HL-60/S4 treated with retinoic acid at 250 ng/mL for 4 days and 3 days (cell line): Measurements from ENCODE around the gene UGT2A3.

Experiments used
- in situ Hi-C: fragments of 300-500 bp; cut with MboI; formaldehyde crosslinking; loops from 2 replicates; pipeline ENCODE4 v1.7.0; 2022; ENCODE audit warnings: low sequenced_read_pairs

Gene UGT2A3

GRCh38 chr4:68917016-68917415, 34.6 kb downstream of the UGT2A3 start:
- in situ Hi-C loops = no loop called here

GRCh38 chr4:68912807-68913206, 38.8 kb downstream of the UGT2A3 start:
- in situ Hi-C loops = no loop called here

- in situ Hi-C loops = no loop called here
These were observed 42.2 kb downstream of the UGT2A3 start for GRCh38 chr4:68909385-68909784.

- in situ Hi-C loops = no loop called here
These were observed 43.6 kb downstream of the UGT2A3 start for GRCh38 chr4:68907788-68908700.

- in situ Hi-C loops = no loop called here
These were observed 44.4 kb downstream of the UGT2A3 start for GRCh38 chr4:68907245-68907644.

- in situ Hi-C loops = no loop called here
These were observed 44.8 kb downstream of the UGT2A3 start for GRCh38 chr4:68906780-68907137.

GRCh38 chr4:68905939-68906779, 45.4 kb downstream of the UGT2A3 start:
- in situ Hi-C loops = no loop called here

GRCh38 chr4:68905598-68905938, 46.0 kb downstream of the UGT2A3 start:
- in situ Hi-C loops = no loop called here

- in situ Hi-C loops = no loop called here
These were observed 46.8 kb downstream of the UGT2A3 start for GRCh38 chr4:68904786-68905185.

- in situ Hi-C loops = no loop called here
These were observed 54.9 kb downstream of the UGT2A3 start for GRCh38 chr4:68896749-68897148.

- in situ Hi-C loops = no loop called here
These were observed 55.9 kb downstream of the UGT2A3 start for GRCh38 chr4:68895561-68896198.

- in situ Hi-C loops = no loop called here
These were observed 58.7 kb downstream of the UGT2A3 start for GRCh38 chr4:68892861-68893260.

GRCh38 chr4:68891678-68892077, 59.9 kb downstream of the UGT2A3 start:
- in situ Hi-C loops = no loop called here

- in situ Hi-C loops = no loop called here
These were observed 66.1 kb downstream of the UGT2A3 start for GRCh38 chr4:68885545-68885944.

- in situ Hi-C loops = no loop called here
These were observed 67.7 kb downstream of the UGT2A3 start for GRCh38 chr4:68883870-68884269.
